ENCODE results near the gene KCNK5.

DNA sequence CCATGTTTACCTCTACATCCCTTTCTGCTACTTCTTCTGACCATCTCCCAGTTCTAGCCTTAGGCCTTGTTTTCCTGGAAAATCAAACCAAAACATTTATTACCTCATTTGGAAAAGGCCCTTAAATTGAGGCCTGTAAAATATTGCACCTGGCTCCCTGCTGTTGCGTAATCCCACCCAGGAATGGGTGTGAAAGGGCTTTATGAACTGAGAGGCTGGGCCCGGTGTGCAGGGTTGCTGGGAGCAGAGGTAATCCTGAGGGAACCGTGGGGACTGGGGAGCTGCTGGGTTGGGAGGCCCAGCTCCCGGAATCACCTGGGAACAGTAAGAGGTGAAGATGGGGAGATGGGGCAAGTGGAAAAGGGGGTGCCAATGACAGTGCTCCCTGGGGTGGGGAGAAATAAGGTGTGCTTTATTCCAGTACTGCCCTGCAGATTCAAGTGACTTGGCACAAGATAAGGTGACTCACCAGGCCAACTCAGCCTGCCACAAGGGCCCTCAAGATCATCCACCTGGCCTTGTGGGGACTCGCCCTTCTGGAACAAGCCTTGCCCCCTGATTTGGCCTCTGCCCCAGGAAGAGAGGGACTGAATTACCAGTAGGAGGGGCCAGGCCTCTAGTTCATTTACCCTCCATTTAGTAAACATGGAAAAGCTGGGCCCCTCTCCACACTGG lies 44.2 kb downstream of the KCNK5 start:
- TF ChIP-seq, protein P1, sequence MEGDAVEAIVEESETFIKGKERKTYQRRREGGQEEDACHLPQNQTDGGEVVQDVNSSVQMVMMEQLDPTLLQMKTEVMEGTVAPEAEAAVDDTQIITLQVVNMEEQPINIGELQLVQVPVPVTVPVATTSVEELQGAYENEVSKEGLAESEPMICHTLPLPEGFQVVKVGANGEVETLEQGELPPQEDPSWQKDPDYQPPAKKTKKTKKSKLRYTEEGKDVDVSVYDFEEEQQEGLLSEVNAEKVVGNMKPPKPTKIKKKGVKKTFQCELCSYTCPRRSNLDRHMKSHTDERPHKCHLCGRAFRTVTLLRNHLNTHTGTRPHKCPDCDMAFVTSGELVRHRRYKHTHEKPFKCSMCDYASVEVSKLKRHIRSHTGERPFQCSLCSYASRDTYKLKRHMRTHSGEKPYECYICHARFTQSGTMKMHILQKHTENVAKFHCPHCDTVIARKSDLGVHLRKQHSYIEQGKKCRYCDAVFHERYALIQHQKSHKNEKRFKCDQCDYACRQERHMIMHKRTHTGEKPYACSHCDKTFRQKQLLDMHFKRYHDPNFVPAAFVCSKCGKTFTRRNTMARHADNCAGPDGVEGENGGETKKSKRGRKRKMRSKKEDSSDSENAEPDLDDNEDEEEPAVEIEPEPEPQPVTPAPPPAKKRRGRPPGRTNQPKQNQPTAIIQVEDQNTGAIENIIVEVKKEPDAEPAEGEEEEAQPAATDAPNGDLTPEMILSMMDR (conservative IDR thresholded peaks at IDR 0.05 in 1 of 2, IDR thresholded peaks at IDR 0.05 in 1 of 2; ENCODE audit: extremely low read depth in 1 of 2, insufficient read depth in 1 of 2, low read depth in 1 of 2, low read length in 2 of 2), result no peak
- TF ChIP-seq EZH2 (IDR thresholded peaks at IDR 0.05; ENCODE audit: borderline replicate concordance, low read length), result no peak
